ENCODE data around the gene VWA2. TPM values are rescaled to one million over a fixed set of nuclear protein-coding genes. Genes with fewer than 3 reads are reported as not detected.

VWA2 gene
- not detected in 2 replicates for total RNA-seq
- long read RNA-seq, result 0 reads

- no peak for DNase-seq (ENCODE audit: extremely low spot score, unreplicated experiment)
- Mint-ChIP-seq H3K36me3 (ENCODE audit: unreplicated experiment) (no peaks in the 10 kb centered on the region), H3K27me3 (ENCODE audit: unreplicated experiment) (peaks cover 78% of the 10 kb centered on the region), H3K9me3 (ENCODE audit: unreplicated experiment) (no peaks in the 10 kb centered on the region), H3K4me3 (ENCODE audit: unreplicated experiment) (peak within 1 kb of the TSS; percentile 59), H3K4me1 (ENCODE audit: unreplicated experiment) (peaks cover 7% of the 10 kb centered on the region), H3K27ac (ENCODE audit: unreplicated experiment) (no peak within 1 kb of the TSS)
- peak; percentile 22 for TF ChIP-seq CTCF (IDR thresholded peaks at IDR 0.05)
Observed at GRCh38 chr10:114239117-114239993, at the start of gene VWA2. Gene VWA2, plus strand, starts transcription at chr10:114239254. Its CDS starts 9,460 bp downstream, at chr10:114248714.

- no peak for TF ChIP-seq CTCF (IDR thresholded peaks at IDR 0.05)
- Mint-ChIP-seq H3K36me3 (ENCODE audit: unreplicated experiment) (no peaks in the 10 kb centered on the region), H3K4me1 (ENCODE audit: unreplicated experiment) (no peaks in the 10 kb centered on the region), H3K27ac (ENCODE audit: unreplicated experiment) (no peak overlapping the region), H3K4me3 (ENCODE audit: unreplicated experiment) (no peak overlapping the region), H3K9me3 (ENCODE audit: unreplicated experiment) (no peaks in the 10 kb centered on the region), H3K27me3 (ENCODE audit: unreplicated experiment) (peaks cover 48% of the 10 kb centered on the region)
- no peak for DNase-seq (ENCODE audit: extremely low spot score, unreplicated experiment)
Observed at GRCh38 chr10:114189700-114190099, 49.4 kb upstream of the VWA2 start.

GRCh38 chr10:114195079-114195478, 44.0 kb upstream of the VWA2 start:
- DNase-seq (ENCODE audit: extremely low spot score, unreplicated experiment), result no peak
- Mint-ChIP-seq H3K36me3 (ENCODE audit: unreplicated experiment) (no peaks in the 10 kb centered on the region), H3K4me3 (ENCODE audit: unreplicated experiment) (no peak overlapping the region), H3K27me3 (ENCODE audit: unreplicated experiment) (peaks cover 73% of the 10 kb centered on the region), H3K27ac (ENCODE audit: unreplicated experiment) (no peak overlapping the region), H3K4me1 (ENCODE audit: unreplicated experiment) (no peaks in the 10 kb centered on the region), H3K9me3 (ENCODE audit: unreplicated experiment) (no peaks in the 10 kb centered on the region)
- TF ChIP-seq CTCF (IDR thresholded peaks at IDR 0.05), result no peak

GRCh38 chr10:114199239-114199638, 39.8 kb upstream of the VWA2 start:
- no peaks in the 10 kb centered on the region for H3K36me3 Mint-ChIP-seq (ENCODE audit: unreplicated experiment)
- no peak for TF ChIP-seq CTCF (IDR thresholded peaks at IDR 0.05)
- no peaks in the 10 kb centered on the region for H3K9me3 Mint-ChIP-seq (ENCODE audit: unreplicated experiment)
- no peak overlapping the region for H3K4me3 Mint-ChIP-seq (ENCODE audit: unreplicated experiment)
- DNase-seq (ENCODE audit: extremely low spot score, unreplicated experiment), result no peak
- peaks cover 74% of the 10 kb centered on the region for H3K27me3 Mint-ChIP-seq (ENCODE audit: unreplicated experiment)
- no peak overlapping the region for H3K27ac Mint-ChIP-seq (ENCODE audit: unreplicated experiment)
- H3K4me1 Mint-ChIP-seq (ENCODE audit: unreplicated experiment), result no peaks in the 10 kb centered on the region

GRCh38 chr10:114202812-114203211, 36.2 kb upstream of the VWA2 start:
- H3K36me3 Mint-ChIP-seq (ENCODE audit: unreplicated experiment), result no peaks in the 10 kb centered on the region
- no peak for TF ChIP-seq CTCF (IDR thresholded peaks at IDR 0.05)
- peaks cover 59% of the 10 kb centered on the region for H3K27me3 Mint-ChIP-seq (ENCODE audit: unreplicated experiment)
- no peaks in the 10 kb centered on the region for H3K4me1 Mint-ChIP-seq (ENCODE audit: unreplicated experiment)
- no peak overlapping the region for H3K27ac Mint-ChIP-seq (ENCODE audit: unreplicated experiment)
- no peak for DNase-seq (ENCODE audit: extremely low spot score, unreplicated experiment)
- H3K9me3 Mint-ChIP-seq (ENCODE audit: unreplicated experiment), result no peaks in the 10 kb centered on the region
- no peak overlapping the region for H3K4me3 Mint-ChIP-seq (ENCODE audit: unreplicated experiment)
